Lower leg skin (tissue), 4 donors: ENCODE data around the gene CADM4. TPM values are rescaled to one million over a fixed set of nuclear protein-coding genes. Genes with fewer than 3 reads are reported as not detected.

ENCODE experiments used
- DNase-seq, 2 donors: peaks; one replicate each; pipeline ENCODE4 v3.0.0-alpha.2; 2019; ENCODE audit warnings: low spot score in 2 of 2
- H3K4me3 ChIP-seq: fragments of 200-600 bp; sonication (generic); 2 replicates; pipeline ENCODE4 v1.5.1; 2017; ENCODE audit warnings: mild to moderate bottlenecking, low read depth; ENCODE audit not compliant: poor library complexity, severe bottlenecking
- CTCF ChIP-seq, 3 donors: fragments of 450-650 bp; IDR thresholded peaks; one replicate each; pipeline ENCODE4 v1.5.1; 2016; ENCODE audit warnings: antibody characterized with exemption in 3 of 3, mild to moderate bottlenecking in 3 of 3, moderate library complexity in 2 of 3
- POLR2A ChIP-seq, 2 donors: fragments of 450-650 bp; IDR thresholded peaks; one replicate each; pipeline ENCODE4 v1.6.1; 2016 to 2017; ENCODE audit warnings: antibody characterized with exemption in 2 of 2, mild to moderate bottlenecking in 1 of 2, moderate library complexity in 1 of 2
- WGBS, 2 donors: methylation state at CpG; one replicate each; pipeline ENCODE4 v1.1.5; 2018; 5-methylcytosine and 5-hydroxymethylcytosine counted together
- intact Hi-C: fragments of 100-400 bp; cut with DNase I; formaldehyde crosslinking; loops from one replicate; pipeline ENCODE4 v1.15.0; 2023; ENCODE audit warnings: low total_unique reads
- total RNA-seq, 4 donors: library from RNA; depleted of rRNA; stranded (reverse); fragments of >200 nt; gene quantifications; one replicate each; pipeline ENCODE4 v1.1.0, GENCODE V29; 2016

Gene CADM4
- total RNA-seq, 4 donors from 2014 or later = 22.3 to 56.0 (median 29.6) TPM

DNA sequence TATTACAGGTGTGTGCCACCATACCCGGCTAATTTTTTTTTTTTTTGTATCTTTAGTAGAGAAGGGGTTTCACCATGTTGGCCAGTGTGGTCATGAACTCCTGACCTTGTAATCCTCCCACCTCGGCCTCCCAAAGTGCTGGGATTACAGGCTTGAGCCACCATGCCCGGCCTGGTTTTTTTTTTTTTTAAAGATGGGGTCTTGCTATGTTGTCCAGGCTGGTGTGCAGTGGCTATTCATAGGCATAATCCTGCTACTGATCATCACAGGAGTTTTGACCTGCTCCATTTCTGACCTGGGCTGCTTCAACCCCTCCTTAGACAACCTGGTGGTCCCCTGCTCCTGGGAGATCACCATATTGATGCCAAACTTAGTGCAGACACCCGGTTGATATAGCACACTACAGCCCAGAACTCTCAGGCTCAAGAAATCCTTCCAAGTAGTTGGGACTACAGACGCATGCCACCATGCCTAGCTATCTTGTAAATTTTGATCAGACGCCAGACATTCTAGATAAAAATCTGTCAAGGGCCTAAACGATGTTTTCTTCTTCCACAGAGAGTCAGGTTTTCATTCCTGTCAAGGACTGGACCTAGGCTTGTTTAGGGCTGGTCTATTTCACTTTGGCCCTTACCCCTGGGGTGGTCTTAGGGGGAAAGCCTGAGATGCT is 20.8 kb upstream of the CADM4 start:
- intact Hi-C loops = no loop called here
- no peak overlapping the region for H3K4me3 ChIP-seq
- DNase-seq = no peak
- TF ChIP-seq CTCF (IDR thresholded peaks at IDR 0.05) (no peak), POLR2A (IDR thresholded peaks at IDR 0.05) (no peak)
- WGBS, 2 donors = 70 to 72% methylated on average over 7 of the region's 7 CpGs

DNA sequence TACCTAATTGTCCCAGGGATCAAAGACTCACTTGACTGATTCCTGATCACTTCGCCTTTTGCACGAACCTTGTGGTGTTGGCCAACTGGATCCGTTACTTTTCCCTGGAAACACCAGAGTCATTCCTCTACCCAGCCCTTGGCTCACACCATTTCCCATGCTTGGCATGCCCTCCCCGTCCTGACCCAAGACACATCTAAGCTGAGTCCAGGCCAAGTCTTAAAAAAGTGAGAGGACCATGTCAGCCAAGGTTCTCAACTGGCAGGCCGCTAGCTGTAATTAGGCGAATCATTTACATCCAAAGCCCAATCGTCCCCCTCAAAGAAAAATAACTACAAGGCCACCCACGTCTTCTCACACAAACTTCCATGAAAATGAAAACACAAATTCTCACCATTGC is 18.8 kb upstream of the CADM4 start:
- TF ChIP-seq CTCF (IDR thresholded peaks at IDR 0.05) (no peak), POLR2A (IDR thresholded peaks at IDR 0.05) (no peak)
- 88 to 92% methylated on average over 8 of the region's 8 CpGs for WGBS, 2 donors
- H3K4me3 ChIP-seq = no peak overlapping the region
- intact Hi-C loops = no loop called here
- no peak for DNase-seq

DNA sequence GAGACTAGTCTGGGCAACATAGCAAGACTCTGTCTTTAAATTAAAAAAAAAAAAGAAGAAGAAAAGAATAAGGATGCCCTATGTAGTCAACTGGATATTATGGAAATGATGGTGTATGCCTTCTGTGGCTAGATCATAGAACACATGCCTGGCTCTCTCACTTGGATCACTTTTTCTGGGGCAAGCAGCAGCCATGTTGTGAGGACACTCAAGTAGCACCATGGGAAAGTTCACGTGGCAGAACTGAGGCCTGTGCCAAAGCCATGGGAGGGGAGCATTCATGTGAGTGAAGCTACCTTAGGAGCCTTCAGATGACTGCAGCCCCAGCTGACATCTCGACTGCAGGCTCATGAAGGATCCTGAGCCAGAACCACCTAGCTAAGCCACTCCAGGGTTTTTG is 18.4 kb upstream of the CADM4 start:
- H3K4me3 ChIP-seq = no peak overlapping the region
- intact Hi-C loops = no loop called here
- TF ChIP-seq CTCF (IDR thresholded peaks at IDR 0.05) (no peak), POLR2A (IDR thresholded peaks at IDR 0.05) (no peak)
- 86 to 94% methylated on average over 2 of the region's 2 CpGs for WGBS, 2 donors
- DNase-seq = no peak

- H3K4me3 ChIP-seq = no peak overlapping the region
- 94 to 95% methylated on average over 6 of the region's 6 CpGs for WGBS, 2 donors
- intact Hi-C loops = no loop called here
- TF ChIP-seq POLR2A (IDR thresholded peaks at IDR 0.05) = no peak
- TF ChIP-seq CTCF (IDR thresholded peaks at IDR 0.05) = no peak
- DNase-seq = no peak
These were observed 16.8 kb upstream of the CADM4 start for GRCh38 chr19:43656436-43656835.

DNA sequence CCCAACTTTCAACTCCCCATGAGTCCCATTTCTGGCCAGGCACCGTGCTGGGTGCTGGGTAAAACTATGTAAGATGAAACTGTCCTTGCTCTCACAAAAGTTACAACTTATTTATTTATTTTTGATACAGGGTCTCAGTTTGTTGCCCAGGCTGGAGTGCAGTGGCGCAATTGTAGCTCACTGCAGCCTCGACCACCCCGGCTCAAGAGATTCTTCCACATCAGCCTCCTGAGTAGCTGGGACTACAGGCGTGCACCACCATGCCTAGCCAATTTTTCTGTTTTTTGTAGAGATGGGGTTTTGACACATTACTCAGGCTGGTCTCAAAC is 12.9 kb upstream of the CADM4 start:
- TF ChIP-seq POLR2A (IDR thresholded peaks at IDR 0.05) (no peak), CTCF (IDR thresholded peaks at IDR 0.05) (no peak)
- no peak for DNase-seq
- intact Hi-C loops = no loop called here
- 66 to 72% methylated on average over 5 of the region's 5 CpGs for WGBS, 2 donors
- H3K4me3 ChIP-seq = no peak overlapping the region
